GM12891 (cell line): ENCODE results near the gene ACAD9.

ENCODE experiments used
- PAX5 ChIP-seq: IDR thresholded peaks from 2 replicates; pipeline ENCODE4 v1.6.1; 2011; ENCODE audit warnings: low read length, moderate library complexity, mild to moderate bottlenecking; ENCODE audit not compliant: insufficient read depth, severe bottlenecking
- POLR2A ChIP-seq: IDR thresholded peaks from 2 replicates; pipeline ENCODE4 v1.6.1; 2011; ENCODE audit warnings: low read depth, low read length, control low read depth
- POLR2AphosphoS5 ChIP-seq: IDR thresholded peaks from 2 replicates; pipeline ENCODE4 v1.6.1; 2011; ENCODE audit warnings: low read depth, low read length, control low read depth
- TAF1 ChIP-seq: IDR thresholded peaks from 2 replicates; pipeline ENCODE4 v1.6.1; 2011; ENCODE audit warnings: low read depth, low read length, control low read depth

DNA sequence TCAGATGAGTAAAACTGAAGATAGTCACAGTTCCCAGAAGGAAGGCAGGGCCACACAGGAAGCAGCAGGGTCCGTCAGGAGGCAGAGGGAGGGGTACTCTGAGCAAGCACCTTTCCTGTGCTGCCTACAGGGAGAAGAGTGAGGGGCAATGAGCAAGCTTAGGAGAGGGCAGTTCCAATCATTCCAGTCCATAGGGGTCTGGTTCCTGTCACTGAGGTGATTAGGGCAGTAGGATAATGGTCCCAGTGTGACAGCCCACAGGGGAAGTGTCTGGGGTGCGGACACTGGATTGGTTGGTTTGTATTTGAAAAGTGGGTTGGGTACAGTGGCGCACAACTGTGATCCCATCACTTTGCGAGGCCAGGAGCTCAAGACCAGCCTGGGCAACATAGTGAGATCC lies 7.1 kb upstream of the ACAD9 start:
- TF ChIP-seq PAX5 = no peak
- TF ChIP-seq TAF1 = no peak
- TF ChIP-seq POLR2AphosphoS5 = no peak
- TF ChIP-seq POLR2A = no peak
